Glutamatergic neuron (in vitro differentiated cells): ENCODE results near the gene SLIT1. TPM values are rescaled to one million over a fixed set of nuclear protein-coding genes. Genes with fewer than 3 reads are reported as not detected.

Source experiments
- DNase-seq: peaks from one replicate; pipeline ENCODE4 v3.0.0; 2022
- H3K27ac Mint-ChIP-seq: one replicate; pipeline ENCODE4 v1.8.0; 2020; ENCODE audit warnings: mild to moderate bottlenecking, mixed read lengths, inconsistent platforms; ENCODE audit not compliant: unreplicated experiment
- H3K27me3 Mint-ChIP-seq: one replicate; pipeline ENCODE4 v1.8.0; 2020; ENCODE audit warnings: mild to moderate bottlenecking, moderate library complexity, mixed read lengths, inconsistent platforms; ENCODE audit not compliant: unreplicated experiment
- H3K36me3 Mint-ChIP-seq: one replicate; pipeline ENCODE4 v1.8.0; 2020; ENCODE audit warnings: mild to moderate bottlenecking, mixed read lengths, inconsistent platforms; ENCODE audit not compliant: unreplicated experiment
- H3K4me1 Mint-ChIP-seq: one replicate; pipeline ENCODE4 v1.8.0; 2020; ENCODE audit warnings: mild to moderate bottlenecking, low read depth, mixed read lengths, inconsistent platforms; ENCODE audit not compliant: unreplicated experiment
- H3K4me3 Mint-ChIP-seq: one replicate; pipeline ENCODE4 v1.8.0; 2020; ENCODE audit warnings: mild to moderate bottlenecking, mixed read lengths, inconsistent platforms; ENCODE audit not compliant: unreplicated experiment
- H3K9me3 Mint-ChIP-seq: one replicate; pipeline ENCODE4 v1.8.0; 2020; ENCODE audit warnings: mild to moderate bottlenecking, moderate library complexity, mixed read lengths, inconsistent platforms; ENCODE audit not compliant: unreplicated experiment
- CTCF ChIP-seq: fragments of 200-600 bp; sonication (generic); IDR thresholded peaks from one replicate; pipeline ENCODE4 v1.5.0; 2021; ENCODE audit not compliant: partially characterized antibody, unreplicated experiment
- total RNA-seq: library from RNA; stranded (reverse); fragmentation: NEBNext Ultra II Directional; extraction: Animal tissue kit (Norgen Biotek cat#: 25700); gene quantifications from one replicate; pipeline ENCODE4 v1.2.1, GENCODE V29; 2021; ENCODE audit not compliant: unreplicated experiment

Gene SLIT1
- total RNA-seq, 1 donor from 2014 or later: 11.3 TPM

- no peak overlapping the region for H3K4me3 Mint-ChIP-seq
- no peaks in the 10 kb centered on the region for H3K27me3 Mint-ChIP-seq
- no peaks in the 10 kb centered on the region for H3K36me3 Mint-ChIP-seq
- no peaks in the 10 kb centered on the region for H3K9me3 Mint-ChIP-seq
- no peak overlapping the region for H3K27ac Mint-ChIP-seq
- TF ChIP-seq CTCF: no peak
- peaks cover 9% of the 10 kb centered on the region for H3K4me1 Mint-ChIP-seq
- no peak for DNase-seq
Measured at GRCh38 chr10:97057491-97058235, 128.1 kb downstream of the SLIT1 start.

GRCh38 chr10:97056003-97056630 lies 129.6 kb downstream of the SLIT1 start:
- TF ChIP-seq CTCF: no peak
- Mint-ChIP-seq H3K9me3 (no peaks in the 10 kb centered on the region), H3K27ac (no peak overlapping the region), H3K36me3 (peaks cover under 1% of the 10 kb centered on the region), H3K4me1 (peaks cover 9% of the 10 kb centered on the region), H3K4me3 (no peak overlapping the region), H3K27me3 (no peaks in the 10 kb centered on the region)
- DNase-seq: no peak

- Mint-ChIP-seq H3K9me3 (peaks cover 4% of the 10 kb centered on the region), H3K36me3 (peaks cover 8% of the 10 kb centered on the region), H3K27ac (no peak overlapping the region), H3K4me1 (peaks cover 9% of the 10 kb centered on the region), H3K27me3 (peaks cover 2% of the 10 kb centered on the region), H3K4me3 (no peak overlapping the region)
- no peak for DNase-seq
- TF ChIP-seq CTCF: no peak
Measured at GRCh38 chr10:97053276-97053675, 132.5 kb downstream of the SLIT1 start.

GRCh38 chr10:97050956-97051496 lies 134.7 kb downstream of the SLIT1 start:
- peaks cover 8% of the 10 kb centered on the region for H3K36me3 Mint-ChIP-seq
- H3K27me3 Mint-ChIP-seq: peaks cover 2% of the 10 kb centered on the region
- DNase-seq: no peak
- no peak for TF ChIP-seq CTCF
- H3K4me1 Mint-ChIP-seq: peaks cover 6% of the 10 kb centered on the region
- H3K9me3 Mint-ChIP-seq: peaks cover 4% of the 10 kb centered on the region
- no peak overlapping the region for H3K27ac Mint-ChIP-seq
- H3K4me3 Mint-ChIP-seq: no peak overlapping the region
